ENCODE data around the gene NOS2.
A peak's percentile ranks its signal among the peaks of the same experiment; 100 is the strongest.

NOS2 gene

GRCh38 chr17:27819145-27819544 is 18.8 kb upstream of the NOS2 start:
- no peak for DNase-seq (ENCODE audit: low read depth in 2 of 2, low spot score in 1 of 2)

- no peak for DNase-seq (ENCODE audit: low read depth in 2 of 2, low spot score in 1 of 2)
These were observed 18.2 kb upstream of the NOS2 start for GRCh38 chr17:27818401-27819105.

GRCh38 chr17:27817731-27818130 is 17.4 kb upstream of the NOS2 start:
- no peak for DNase-seq (ENCODE audit: low read depth in 2 of 2, low spot score in 1 of 2)

- no peak for DNase-seq (ENCODE audit: low read depth in 2 of 2, low spot score in 1 of 2)
These were observed 16.6 kb upstream of the NOS2 start for GRCh38 chr17:27816946-27817345.

- no peak for DNase-seq (ENCODE audit: low read depth in 2 of 2, low spot score in 1 of 2)
These were observed 11.6 kb upstream of the NOS2 start for GRCh38 chr17:27811961-27812360.

- no peak for DNase-seq (ENCODE audit: low read depth in 2 of 2, low spot score in 1 of 2)
These were observed 10.7 kb upstream of the NOS2 start for GRCh38 chr17:27810902-27811557.

- DNase-seq (ENCODE audit: low read depth in 2 of 2, low spot score in 1 of 2): no peak
These were observed 10.0 kb upstream of the NOS2 start for GRCh38 chr17:27810211-27810901.

GRCh38 chr17:27809555-27809954 is 9.2 kb upstream of the NOS2 start:
- no peak for DNase-seq (ENCODE audit: low read depth in 2 of 2, low spot score in 1 of 2)

- no peak for DNase-seq (ENCODE audit: low read depth in 2 of 2, low spot score in 1 of 2)
These were observed 8.3 kb upstream of the NOS2 start for GRCh38 chr17:27808628-27809027.

- peak in 1 of 2 donors; percentile 29 for DNase-seq (ENCODE audit: low read depth in 2 of 2, low spot score in 1 of 2)
These were observed 7.5 kb upstream of the NOS2 start for GRCh38 chr17:27807567-27808470.

GRCh38 chr17:27805520-27806146 is 5.3 kb upstream of the NOS2 start:
- DNase-seq (ENCODE audit: low read depth in 2 of 2, low spot score in 1 of 2): peak; percentile 41 to 61

- DNase-seq (ENCODE audit: low read depth in 2 of 2, low spot score in 1 of 2): no peak
These were observed 3.8 kb upstream of the NOS2 start for GRCh38 chr17:27804113-27804512.

- DNase-seq (ENCODE audit: low read depth in 2 of 2, low spot score in 1 of 2): no peak
These were observed 2.8 kb upstream of the NOS2 start for GRCh38 chr17:27802962-27803680.

- no peak for DNase-seq (ENCODE audit: low read depth in 2 of 2, low spot score in 1 of 2)
These were observed 1.7 kb upstream of the NOS2 start for GRCh38 chr17:27802033-27802432.

- no peak for DNase-seq (ENCODE audit: low read depth in 2 of 2, low spot score in 1 of 2)
These were observed 2.0 kb downstream of the NOS2 start for GRCh38 chr17:27798376-27798775.

- no peak for DNase-seq (ENCODE audit: low read depth in 2 of 2, low spot score in 1 of 2)
These were observed 2.8 kb downstream of the NOS2 start for GRCh38 chr17:27797390-27798091.

- no peak for DNase-seq (ENCODE audit: low read depth in 2 of 2, low spot score in 1 of 2)
These were observed 6.3 kb downstream of the NOS2 start for GRCh38 chr17:27793906-27794569.

- no peak for DNase-seq (ENCODE audit: low read depth in 2 of 2, low spot score in 1 of 2)
These were observed 7.0 kb downstream of the NOS2 start for GRCh38 chr17:27793168-27793905.

Data from stimulated activated CD8-positive, alpha-beta memory T cell treated with anti-CD3 and anti-CD28 coated beads, Interleukin-4, amount 100 ng/mL, for 1 hour (primary cell).